HuH-7 (cell line): ENCODE measurements around the gene ARRB1.

Experiments used
- DNase-seq: peaks from one replicate; pipeline ENCODE4 v3.0.0; 2011; ENCODE audit warnings: low spot score

ARRB1 gene

DNA sequence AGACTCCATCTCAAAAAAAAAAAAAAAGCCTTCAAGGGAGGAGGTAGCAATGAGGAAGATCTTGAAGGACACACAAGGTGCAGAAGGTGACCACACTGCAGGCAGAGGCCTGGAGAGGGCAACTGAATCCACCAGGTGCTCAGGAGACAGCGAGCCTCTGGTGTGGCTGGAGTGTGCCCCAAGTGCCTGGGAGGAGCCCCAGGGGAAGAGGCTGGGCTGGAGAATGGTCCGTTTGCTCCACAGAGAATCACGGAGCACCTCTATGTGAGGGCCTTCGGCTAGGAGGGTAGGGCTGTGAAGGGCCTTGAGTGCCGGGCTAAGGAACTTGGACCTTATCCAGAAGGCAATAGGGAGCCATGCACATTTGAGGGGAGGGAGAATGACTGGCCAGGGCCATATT is 50.3 kb downstream of the ARRB1 start:
- DNase-seq, result no peak

DNA sequence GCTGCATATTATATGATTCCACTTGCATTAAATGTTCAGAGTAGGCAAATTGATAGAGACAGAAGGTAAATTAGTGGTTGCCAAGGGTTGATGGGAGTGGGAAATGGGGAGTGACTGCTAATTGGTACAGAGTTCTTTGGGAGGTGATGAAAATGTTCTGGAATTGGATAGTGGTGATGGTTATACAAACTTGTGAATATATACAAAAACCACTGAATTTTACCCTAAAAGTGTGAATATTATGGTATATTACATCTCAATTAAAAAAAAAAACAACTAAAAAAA is 52.5 kb downstream of the ARRB1 start:
- no peak for DNase-seq

DNA sequence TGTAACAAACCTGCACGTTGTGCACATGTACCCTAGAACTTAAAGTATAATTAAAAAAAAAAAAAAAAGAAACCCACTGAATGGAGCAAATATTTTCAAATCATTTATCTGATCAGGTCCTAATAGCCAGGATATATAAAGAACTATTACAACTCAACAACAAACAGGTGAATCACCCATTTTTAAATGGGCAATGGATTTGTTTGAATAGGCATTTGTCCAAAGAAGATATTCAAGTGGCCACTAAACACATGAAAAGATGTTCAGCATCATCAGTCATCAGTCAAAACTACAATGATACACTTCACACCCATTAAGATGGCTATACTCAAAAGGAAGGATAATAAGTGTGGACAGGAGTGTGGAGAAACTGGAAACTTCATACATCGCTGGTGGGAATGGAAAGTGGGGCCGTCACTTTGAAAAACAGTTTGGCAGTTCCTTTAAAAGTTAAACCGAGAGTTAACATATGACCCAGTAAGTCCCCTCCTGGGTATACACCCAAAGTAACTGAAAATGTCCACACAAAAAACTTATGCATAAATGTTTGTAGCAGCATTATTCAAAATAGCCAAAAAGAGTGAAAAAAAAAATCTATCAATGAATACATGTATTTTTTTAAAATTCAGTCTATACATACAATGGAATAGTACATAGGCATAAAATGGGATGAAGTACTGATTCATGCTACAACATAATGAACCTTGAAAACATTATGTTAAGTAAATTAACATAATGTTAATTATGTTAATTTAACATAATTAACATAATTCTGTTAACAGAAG is 53.1 kb downstream of the ARRB1 start:
- DNase-seq, result no peak

DNA sequence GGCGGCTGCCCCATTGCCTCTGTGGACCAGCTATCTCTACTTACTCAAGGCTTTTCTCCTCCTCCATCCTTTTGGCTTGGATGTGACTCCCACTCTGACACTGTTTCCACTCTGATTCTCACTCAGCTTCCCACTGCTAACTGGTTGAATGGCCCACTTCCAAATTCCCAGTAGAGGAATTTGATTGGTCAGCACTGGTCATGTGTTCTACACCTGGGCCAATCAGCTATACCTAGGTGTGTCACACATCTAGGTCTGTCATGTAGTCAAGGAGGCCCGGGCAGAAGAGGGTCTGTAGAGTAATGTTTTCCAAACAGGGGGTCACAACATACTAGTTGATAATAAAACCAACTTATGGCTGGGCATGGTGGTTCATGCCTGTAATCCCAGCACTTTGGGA is 57.6 kb downstream of the ARRB1 start:
- DNase-seq, result no peak

DNA sequence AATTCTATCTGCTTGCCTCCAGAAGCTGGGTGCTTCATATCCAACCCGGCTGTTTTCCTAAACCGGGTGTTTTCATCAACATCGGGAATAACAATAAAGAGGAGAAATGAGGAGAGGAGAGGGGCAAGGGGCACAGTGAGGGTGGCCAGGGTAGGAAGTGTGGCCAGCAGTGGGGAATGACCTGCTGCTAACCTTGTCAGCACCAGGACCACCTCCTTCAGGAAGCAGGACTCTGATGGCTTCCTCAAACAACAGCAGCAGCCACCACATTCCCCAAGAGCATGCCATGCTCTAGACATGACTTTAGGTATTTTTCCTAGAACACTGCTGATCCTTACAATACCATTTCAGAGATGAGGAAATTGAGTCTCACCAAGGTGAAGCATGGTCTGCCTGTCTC is 58.5 kb downstream of the ARRB1 start:
- DNase-seq, result no peak

DNA sequence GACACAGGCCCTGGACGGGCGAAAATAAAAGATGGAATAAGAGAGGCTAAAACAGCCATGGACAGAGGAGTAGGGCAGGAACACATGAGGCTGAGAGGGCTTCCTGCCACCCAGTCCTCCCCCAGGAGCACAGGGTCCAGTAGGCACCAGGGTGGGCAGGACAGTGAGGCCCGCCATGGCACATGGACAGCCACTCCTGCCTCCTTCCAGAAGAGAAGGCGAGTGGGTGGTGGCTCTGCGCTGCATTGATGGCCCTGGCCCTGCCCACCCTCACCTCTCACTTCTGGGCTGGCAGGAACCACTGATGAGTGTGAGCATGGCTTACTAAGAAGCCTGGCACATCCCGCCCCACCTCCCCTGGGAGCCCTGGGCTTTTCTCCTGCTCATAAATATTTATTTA is 59.7 kb downstream of the ARRB1 start:
- DNase-seq, result no peak

DNA sequence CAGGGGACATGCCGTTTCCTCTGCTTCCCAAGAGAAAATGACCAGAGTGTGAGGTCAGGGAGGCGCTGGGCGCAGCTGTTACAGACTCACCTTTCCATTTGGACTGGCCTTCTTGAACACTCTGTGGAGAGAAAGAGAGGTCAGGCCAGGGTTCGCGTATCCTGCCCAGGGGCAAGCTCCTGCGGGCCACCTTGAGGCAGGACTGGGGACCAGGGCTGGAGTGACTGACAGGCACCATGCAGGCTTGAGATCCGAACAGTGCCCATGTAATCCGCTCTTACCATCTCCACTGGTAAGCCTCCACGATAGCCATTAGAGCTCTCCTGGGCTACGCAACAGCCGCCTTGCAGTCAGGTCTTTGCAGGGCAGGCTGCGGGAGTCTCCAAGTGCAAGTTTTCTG is 61.5 kb downstream of the ARRB1 start:
- DNase-seq, result no peak

DNA sequence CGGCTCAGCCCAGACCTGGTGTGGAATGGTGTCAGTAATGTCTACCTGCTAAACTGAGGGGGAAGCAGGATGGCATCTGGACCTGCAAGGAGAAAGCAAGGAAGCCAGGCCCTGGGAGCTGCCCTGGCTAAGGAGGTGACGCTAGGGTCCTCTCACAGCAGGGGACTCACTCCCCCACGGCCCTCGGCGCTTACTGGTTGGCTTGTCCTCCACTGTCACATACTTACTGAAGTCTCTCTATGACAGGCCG is 62.0 kb downstream of the ARRB1 start:
- DNase-seq, result no peak

DNA sequence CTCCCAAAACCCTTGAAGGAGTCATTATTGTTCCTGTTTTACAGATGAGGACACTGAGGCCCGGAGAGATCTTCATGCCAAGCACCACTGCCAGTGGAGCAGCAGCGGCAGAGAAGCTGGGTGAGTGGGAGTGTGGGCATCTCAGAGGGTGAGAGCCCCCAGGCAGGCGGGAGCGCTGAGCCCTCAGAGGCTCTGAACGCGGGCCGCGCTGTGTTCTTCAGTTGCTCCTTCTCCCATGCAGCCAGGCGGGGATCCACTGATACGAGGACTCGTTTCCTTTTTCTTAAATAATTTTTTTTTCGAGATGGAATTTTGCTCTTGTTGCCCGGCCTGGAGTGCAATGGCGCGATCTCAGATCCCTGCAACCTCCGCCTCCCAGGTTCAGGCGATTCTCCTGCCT is 63.9 kb downstream of the ARRB1 start:
- no peak for DNase-seq

DNA sequence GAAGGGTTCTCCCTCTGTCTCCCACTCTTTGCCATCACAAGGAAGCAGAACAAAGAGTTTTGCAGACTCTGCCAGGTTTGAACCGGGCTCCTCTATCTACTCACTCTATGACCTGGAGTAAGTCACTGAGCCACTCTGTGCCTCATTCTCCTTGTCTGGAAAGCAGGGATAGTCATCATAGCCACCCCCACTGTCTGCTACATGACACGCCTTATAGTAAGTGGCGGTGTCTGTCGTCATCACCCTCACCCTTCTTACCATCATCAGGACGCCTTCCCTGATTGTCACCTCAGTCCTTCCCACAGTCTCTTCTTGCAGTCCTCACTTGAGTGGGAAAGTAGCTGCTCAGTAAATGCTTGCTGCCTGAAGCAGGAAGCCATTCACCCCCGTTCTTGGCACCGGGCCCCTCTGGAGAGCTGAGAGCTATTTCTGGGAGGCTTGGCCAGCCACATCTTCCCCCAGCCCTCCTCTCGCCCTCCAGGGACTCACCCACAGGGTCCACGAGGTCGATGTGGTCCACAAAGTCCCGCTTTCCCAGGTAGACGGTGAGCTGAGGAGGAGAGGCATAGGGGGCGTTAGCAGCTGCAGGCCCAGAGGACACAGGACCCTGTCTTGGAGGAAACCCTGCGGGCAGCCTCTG is 64.5 kb downstream of the ARRB1 start:
- no peak for DNase-seq

DNA sequence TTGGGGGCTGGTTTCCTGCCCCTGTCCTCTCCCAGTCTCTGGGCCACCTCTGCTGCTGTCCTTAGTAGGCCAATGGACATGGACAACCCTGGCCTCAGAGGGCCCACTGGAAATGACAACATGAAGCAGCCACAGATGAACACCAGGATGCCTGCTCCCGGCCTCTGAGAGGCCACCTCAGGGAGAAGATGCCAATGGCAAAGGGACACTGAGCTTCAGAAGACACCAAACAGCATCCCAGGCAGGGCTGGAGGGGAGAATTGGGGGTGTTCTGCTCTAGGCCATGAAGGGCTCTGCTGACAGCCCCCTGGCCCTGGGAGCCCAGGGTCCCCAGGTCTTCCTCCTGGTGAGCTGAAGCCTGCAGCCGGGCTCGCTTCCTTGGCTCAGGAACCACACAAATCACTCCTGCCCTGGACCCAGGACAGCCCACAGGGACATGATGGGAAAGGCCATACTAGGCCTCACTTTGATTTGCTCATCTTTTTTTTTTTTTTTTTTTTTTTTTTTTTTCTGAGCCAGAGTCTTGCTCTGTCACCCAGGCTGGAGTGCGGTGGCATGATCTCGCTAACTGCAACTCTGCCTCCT is 65.6 kb downstream of the ARRB1 start:
- no peak for DNase-seq

DNA sequence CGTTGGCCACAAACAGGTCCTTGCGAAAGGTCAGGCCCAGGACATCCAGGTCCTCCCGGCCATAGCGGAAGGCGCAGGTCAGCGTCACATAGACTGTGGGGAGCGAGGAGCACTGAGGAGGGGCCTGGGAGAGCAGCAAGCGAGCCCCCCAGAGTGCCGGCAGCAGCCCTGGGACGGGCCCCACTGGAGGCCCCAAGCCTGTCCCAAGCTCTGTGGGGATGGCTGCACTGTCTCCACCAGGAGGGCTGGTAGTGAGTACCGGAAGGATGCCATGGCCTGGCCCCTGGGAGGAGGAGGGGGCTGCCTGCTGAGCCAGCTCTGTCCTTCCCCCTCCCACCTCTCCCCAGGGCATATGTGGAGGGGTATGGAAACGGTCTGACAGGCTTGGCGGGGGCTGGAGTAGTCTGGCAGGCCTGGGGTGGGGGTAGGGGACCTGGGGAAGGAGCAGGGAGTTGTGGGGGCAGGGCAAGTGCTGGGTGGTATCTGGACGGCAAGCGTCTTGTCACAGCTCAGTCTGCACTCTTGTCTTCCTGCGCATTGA is 68.0 kb downstream of the ARRB1 start:
- no peak for DNase-seq

DNA sequence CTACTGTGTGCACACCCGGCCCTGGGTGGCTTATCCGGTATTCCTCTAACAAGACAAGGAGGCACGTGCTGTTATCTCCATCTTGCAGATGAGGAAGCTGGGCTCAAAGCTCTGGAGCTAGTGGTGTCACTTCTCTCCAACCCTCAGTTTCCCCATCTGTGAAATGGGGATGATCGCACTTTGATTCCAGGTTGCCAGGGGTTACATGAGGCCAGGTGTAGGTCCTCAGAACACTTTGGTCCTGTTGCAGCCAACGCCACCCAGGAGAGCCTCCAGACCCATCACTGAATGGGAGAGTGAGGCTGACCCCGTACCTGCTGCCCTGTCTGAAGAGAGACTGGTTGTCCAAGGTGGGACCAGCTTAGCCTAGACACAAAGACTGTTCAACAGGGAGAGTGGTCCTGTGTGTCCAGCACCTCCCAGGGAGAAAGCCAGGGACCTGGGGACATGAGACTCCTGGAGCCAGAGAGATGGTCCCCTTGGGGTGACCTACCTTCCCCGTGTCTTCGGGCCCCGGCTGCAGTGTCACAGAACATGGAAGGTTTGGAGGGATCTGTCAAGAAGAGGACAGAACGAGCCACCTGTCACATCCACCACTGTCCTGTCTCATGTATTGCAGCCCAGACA is 69.9 kb downstream of the ARRB1 start:
- DNase-seq, result no peak

DNA sequence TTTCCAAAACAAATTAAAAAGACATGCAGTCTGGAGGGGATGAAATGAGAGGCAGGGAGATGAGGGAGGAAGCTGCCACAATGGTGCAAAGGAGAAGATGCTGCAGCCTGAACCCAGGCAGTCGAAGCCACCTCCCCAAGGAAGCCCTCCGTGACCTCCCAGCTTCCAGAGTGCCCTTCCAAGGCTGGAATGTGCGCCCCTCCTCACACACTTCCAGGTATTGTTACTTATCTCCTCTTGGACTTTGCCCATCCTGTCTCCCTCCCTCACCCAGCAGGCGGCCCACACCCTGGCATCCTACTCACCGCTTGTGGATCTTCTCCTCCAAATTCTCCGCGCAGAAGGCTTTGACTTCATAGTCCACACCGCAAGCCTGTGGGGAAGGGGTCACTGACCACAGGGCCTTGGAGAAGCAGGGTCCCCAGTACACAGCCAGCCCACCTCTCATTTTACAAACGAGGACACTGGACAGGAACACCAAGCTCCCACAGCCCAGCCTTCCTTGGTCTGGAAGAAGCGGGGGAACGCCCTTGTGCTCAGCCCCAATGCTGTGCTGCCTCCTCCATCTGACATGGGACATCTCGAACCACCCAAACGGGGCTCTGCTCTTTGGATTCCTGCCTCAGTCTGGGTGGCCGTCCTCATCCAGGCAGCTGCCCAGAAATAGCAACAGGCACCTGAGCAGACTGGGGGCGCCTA is 70.5 kb downstream of the ARRB1 start:
- no peak for DNase-seq

DNA sequence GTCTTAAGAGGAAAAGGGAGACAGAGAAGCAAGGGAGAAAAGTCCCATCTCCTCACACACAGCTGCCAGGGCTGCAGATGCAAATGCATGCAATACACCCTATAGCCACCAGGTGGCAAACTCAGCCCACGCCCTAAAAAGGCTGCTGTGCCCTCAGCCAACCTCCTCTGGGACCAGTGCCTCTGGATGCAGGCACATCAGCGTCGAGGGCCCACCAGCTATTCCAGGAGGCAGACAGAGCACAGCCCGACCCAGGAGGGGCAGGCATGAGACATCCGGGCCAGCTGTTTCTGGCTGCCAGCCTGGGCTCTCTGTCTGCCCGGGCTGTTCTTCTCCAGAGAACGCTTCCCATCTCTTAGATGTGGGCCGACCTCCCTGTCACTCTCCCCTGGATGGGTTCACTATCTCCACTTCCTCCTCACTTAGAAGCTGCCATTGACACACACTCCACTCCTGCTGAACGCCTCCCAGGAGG is 71.2 kb downstream of the ARRB1 start:
- DNase-seq, result peak; percentile 90

DNA sequence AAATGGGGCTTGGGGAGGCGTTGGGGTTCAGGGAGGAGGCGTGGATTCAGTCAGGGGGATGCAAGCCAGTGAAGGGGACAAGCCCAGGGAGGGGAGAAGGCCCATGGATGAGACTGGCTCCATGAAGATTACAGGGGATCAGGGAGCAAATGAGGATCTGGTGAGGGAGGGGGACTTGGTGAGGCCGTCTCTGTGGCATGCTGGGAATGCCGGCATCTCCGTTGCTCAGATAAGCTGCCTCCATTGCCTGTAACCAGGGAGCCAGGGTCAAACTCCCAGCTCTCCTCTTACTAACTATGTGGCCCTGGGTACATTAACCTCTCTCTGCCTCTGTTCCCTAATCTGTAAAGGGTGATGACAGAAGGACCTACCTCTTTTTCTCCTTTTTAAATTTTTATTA is 72.2 kb downstream of the ARRB1 start:
- no peak for DNase-seq

DNA sequence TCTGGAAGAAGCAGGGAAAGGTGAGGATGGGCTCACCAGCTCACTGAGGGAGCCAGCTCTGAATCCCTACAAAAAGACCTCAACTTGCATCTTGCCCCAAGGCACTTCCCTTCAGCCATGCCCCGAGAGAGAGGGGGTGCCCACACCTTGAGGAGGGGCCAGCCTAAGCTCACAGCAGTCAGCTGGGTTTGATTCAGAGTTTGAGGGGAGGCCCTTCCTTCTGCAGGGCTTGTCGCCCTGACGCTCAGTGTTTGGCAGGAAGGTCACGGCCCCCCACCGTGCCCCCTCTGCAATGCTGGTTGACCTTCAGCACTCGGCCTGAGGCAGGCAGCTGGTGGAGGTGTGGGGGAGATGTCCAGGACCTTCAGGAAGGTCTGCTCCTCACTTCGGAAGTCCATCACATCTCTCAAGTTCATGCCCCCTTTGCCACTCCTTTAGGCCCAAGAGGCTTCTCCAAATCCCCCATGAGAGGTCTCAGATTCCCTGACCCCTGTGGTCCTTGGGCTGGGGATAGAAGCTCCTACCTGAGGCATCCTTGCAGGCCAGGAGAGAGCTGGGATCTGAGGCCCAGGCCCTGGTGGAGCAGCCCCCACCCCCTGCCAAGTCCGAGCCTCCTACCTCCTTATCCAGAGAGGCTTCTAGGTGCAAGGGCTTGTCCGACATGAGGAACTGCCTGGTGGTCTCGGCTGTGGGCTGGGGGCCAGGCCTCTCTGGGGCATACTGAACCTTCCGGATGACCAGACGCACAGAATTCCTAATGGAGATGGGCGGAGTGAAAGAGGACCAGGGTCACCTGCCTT is 73.3 kb downstream of the ARRB1 start:
- DNase-seq, result no peak

DNA sequence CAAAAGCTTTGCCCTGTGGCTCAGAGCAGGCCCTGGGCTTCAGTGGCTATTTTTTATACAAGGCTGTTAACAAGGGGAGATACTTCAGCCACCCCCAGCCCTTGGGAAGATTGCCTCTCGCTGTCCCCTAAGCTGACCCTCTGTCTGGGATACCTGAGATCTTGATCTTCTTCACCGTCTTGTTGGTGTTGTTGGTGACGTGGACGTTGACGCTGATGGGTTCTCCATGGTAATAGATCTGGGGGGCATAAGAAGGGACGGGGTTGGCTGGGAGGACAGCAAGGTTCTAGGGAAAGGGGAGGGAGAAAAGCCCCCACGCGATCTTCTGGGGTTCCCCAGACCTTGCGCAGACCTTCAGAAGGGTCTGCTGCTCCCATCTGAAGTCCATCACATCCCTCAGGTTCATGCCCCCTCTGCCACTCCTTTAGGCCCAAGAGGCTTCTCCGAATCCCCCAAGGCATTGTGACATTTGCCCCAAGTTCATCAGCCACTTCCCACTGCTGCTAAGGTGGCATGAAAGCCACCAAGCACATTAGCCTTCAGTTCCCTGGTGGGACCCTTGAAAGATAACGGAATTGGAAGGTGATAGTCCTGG is 74.2 kb downstream of the ARRB1 start:
- DNase-seq, result no peak

DNA sequence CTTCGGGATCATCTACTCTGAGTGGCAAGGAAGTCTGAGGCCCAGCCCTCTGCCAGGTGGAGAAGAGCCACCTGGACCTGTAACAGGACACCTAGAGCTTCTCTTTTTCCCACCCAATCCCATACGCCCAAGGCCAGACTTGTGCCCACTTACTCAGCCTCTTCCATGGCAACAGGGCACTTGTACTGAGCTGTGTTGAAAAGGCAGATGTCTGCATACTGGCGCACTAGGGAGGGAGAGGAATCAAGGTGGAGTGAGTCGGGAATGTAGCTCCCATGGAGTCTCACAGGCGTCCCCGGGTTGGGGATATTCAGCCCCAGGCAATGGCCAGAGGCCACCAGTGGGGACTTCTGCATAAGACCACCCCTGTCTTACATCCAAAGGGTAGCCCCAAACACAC is 74.8 kb downstream of the ARRB1 start:
- no peak for DNase-seq

DNA sequence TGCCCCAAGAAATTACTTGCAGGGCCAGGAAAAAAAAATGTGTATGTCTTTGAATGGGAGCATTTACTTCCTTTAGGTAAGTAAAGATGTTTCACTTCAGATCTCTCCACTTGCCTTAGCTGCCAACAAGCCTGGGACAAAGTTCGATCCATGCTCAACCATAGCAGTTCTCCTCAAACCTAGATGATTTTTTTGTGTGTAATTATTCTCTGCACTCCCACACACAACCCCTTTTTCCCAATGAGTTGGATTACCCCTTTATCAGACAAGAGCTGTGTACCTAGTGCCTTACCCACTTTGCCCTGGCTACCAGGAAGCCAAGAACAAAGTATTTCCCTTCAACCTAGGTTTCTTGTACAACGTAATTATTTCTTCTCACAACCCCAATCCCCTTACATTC is 75.3 kb downstream of the ARRB1 start:
- DNase-seq, result no peak

DNA sequence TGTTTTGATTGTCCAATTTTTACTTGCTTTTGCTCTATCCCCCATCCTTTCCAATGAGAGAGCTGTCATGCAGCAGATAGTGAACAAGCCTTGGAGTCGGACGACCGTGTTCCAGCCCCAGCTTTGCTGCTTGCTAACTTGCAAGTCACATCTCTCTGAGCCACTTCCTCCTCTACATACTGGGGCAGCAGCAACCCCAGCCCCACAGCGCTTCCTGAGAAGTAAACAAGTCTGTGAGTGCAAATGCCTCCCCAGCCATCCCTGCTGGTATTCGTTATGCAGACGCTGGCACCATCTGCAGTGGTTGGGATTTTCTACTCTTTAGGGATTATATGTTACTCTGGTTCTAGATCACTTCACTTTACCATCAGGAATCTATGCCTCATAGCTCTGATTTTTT is 75.9 kb downstream of the ARRB1 start:
- no peak for DNase-seq
